SK-N-SH (cell line): ENCODE data around the gene CHTF18.
A peak's percentile ranks its signal among the peaks of the same experiment; 100 is the strongest.

Experiments
- CHD2 ChIP-seq: fragments of 150-350 bp; IDR thresholded peaks from 2 replicates; pipeline ENCODE4 v1.6.1; 2018; ENCODE audit warnings: low read length; ENCODE audit not compliant: partially characterized antibody
- JUND ChIP-seq: IDR thresholded peaks from 2 replicates; pipeline ENCODE4 v1.4.0; 2012
- RFX5 ChIP-seq: IDR thresholded peaks from 2 replicates; pipeline ENCODE4 v1.6.1; 2012; ENCODE audit warnings: mild to moderate bottlenecking, improper control_type of control experiment, low read length
- SMC3 ChIP-seq: IDR thresholded peaks from 2 replicates; pipeline ENCODE4 v1.6.1; 2012; ENCODE audit warnings: low read depth, low read length, improper control_type of control experiment
- TAF1 ChIP-seq: IDR thresholded peaks from 2 replicates; pipeline ENCODE4 v1.6.1; 2012; ENCODE audit warnings: low read depth, mild to moderate bottlenecking, low read length, moderate library complexity, borderline replicate concordance
- USF1 ChIP-seq: IDR thresholded peaks from 2 replicates; pipeline ENCODE4 v1.4.0; 2012; ENCODE audit warnings: low read depth, borderline replicate concordance
- TF ChIP-seq, protein P1 (sequence below): fragments of 200-600 bp; sonication (generic); IDR thresholded peaks from 2 replicates; pipeline ENCODE4 v1.6.1; 2017; ENCODE audit warnings: antibody characterized with exemption, mild to moderate bottlenecking, moderate library complexity

DNA sequence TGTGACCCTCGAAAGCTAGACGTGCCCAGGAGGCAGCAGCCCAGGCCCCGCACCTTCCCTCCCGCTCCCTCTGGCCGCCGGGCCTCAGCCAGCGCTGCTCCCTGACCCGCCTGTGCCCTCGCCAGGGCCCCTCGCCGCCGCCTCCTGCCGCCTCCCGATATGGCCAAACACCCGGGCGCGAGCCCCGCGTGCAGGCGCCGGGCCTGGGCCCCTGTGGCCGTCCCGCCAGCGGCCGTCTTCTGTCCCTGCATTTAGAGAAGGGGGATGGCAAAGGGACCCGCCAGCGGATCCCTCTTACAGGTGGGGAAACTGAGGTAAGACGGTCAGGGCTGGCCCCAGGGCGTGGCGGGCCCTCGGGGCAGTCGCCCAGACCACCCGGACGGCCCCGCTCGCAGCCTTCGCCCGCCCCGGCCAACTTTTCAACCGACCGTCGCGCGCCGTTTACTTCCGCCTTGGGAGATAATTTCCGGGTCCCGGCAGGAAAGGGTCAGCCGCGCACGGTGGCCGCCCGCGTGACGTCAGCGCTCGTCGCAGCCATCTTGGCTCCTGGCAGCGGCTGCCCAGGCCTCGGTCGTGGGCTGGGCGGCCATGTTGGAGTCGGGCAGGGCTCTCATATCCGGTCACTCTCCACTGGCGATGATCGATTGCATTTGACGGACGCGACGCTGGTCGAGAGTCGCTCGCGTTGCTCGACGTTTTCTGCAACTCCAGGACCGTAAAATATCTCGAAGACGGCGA, 19.1 kb downstream of the CHTF18 start:
- TF ChIP-seq CHD2 (peak; percentile 56), RFX5 (no peak), JUND (no peak), USF1 (0 out of 2 replicates have a peak, but pooled peaks have one; percentile 6), SMC3 (no peak), TAF1 (peak; percentile 90)
- TF ChIP-seq, protein P1, sequence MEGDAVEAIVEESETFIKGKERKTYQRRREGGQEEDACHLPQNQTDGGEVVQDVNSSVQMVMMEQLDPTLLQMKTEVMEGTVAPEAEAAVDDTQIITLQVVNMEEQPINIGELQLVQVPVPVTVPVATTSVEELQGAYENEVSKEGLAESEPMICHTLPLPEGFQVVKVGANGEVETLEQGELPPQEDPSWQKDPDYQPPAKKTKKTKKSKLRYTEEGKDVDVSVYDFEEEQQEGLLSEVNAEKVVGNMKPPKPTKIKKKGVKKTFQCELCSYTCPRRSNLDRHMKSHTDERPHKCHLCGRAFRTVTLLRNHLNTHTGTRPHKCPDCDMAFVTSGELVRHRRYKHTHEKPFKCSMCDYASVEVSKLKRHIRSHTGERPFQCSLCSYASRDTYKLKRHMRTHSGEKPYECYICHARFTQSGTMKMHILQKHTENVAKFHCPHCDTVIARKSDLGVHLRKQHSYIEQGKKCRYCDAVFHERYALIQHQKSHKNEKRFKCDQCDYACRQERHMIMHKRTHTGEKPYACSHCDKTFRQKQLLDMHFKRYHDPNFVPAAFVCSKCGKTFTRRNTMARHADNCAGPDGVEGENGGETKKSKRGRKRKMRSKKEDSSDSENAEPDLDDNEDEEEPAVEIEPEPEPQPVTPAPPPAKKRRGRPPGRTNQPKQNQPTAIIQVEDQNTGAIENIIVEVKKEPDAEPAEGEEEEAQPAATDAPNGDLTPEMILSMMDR: no peak
